Head of caudate nucleus (tissue), 42 donors: ENCODE data around the gene PTRHD1.

Experiments
- DNase-seq, 42 donors: peaks; one replicate each; pipeline versions ENCODE4 v3.0.0 to v3.0.0-alpha.2; 2020 to 2021; ENCODE audit warnings: mixed read lengths in 7 of 42
- intact Hi-C: fragments of 100-400 bp; cut with DNase I; formaldehyde crosslinking; loops from one replicate; pipeline ENCODE4 v1.15.0; 2022

PTRHD1 gene

DNA sequence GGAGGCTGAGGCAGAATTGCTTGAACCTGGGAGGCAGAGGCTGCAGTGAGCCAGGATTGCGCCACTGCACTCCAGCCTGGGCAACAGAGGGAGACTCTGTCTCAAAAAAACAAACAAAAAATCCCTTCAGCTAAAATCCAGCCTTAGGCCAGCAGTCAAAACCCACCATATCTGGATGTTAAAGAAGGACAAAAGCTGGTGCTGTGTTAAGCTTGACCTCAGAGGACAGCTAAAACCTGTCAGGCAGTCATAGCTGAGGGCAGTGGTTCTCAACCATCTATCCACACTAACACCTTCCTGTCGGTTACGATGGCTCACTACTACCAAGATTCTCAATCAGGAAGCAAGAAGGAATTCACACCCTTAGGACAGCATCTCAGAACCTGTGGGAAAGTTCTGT lies 9.6 kb downstream of the PTRHD1 start:
- DNase-seq = no peak
- intact Hi-C loops = loop anchor here (10.0 kb wide), 1 partner anchor 49 kb away; no protein-coding TSS in a partner anchor

GRCh38 chr2:24779116-24779515 lies 14.1 kb downstream of the PTRHD1 start:
- DNase-seq = no peak
- intact Hi-C loops = no loop called here

GRCh38 chr2:24774373-24774772 lies 18.8 kb downstream of the PTRHD1 start:
- peak in 17 of 42 donors; percentile 8 to 65 (median 37) for DNase-seq
- intact Hi-C loops = no loop called here

DNA sequence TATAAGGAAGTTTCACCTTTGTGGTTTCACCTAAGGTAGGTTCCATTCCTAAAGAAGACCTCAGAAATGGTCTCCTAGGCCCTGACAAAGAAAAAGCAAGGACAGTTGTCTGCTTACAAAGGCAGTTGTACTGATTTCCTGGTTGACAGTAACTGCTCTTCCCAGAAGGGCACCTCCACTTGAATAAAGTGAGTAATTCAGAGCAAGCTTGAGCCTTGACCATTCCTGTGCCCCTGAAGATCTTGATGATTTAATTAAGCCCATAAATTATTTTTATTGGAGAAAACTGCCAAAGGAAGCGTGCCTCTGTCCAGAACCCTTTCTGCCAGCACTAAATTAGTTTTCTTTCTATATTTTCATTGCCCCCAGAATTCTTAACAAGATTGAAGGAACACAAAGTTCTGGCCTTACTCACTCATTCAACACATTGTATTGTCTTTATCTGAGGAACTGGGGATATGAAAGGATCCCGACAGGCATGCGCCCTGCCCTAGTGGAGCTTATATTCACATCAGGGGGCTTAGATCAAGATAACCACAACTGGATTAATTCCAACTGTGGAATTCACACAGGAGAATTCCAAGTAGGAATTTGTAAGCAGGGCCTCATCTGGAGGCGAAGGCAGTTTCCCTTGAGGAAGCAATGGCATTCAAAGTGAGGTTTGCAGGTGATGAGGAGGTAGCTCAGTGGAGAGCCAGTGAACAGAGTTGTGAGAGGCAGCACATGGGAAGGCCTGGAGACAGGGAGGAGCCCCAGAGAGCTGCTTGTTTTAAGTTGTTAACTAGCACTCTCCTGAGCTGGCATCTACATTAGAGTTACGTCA lies 21.2 kb downstream of the PTRHD1 start:
- intact Hi-C loops = no loop called here
- DNase-seq = no peak

GRCh38 chr2:24771061-24771460 lies 22.1 kb downstream of the PTRHD1 start:
- DNase-seq = no peak
- intact Hi-C loops = no loop called here

DNA sequence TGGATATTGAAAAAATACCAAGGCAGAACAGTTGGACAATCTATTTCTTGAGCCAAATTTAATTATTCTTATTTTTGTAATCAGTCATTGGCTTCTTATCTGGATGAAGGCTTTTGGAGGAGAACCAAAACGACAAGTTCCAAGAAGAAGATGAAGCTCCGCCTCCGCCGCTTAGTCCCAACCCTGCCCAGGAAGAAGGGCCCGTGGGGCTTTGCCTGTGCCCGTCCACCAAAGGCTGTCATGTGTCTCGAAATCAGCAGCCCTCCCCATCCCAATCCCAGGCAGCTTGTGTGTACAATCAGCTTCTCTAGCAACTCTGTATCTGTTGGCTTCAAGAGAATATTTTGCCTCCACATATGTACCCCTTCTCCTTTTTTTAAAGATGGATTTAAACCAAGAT lies 24.6 kb downstream of the PTRHD1 start:
- intact Hi-C loops = no loop called here
- peak in 1 of 42 donors; percentile 46 for DNase-seq

- no peak for DNase-seq
- intact Hi-C loops = no loop called here
Observed at GRCh38 chr2:24768013-24768412, 25.2 kb downstream of the PTRHD1 start.

GRCh38 chr2:24766609-24767008 lies 26.6 kb downstream of the PTRHD1 start:
- intact Hi-C loops = no loop called here
- no peak for DNase-seq

DNA sequence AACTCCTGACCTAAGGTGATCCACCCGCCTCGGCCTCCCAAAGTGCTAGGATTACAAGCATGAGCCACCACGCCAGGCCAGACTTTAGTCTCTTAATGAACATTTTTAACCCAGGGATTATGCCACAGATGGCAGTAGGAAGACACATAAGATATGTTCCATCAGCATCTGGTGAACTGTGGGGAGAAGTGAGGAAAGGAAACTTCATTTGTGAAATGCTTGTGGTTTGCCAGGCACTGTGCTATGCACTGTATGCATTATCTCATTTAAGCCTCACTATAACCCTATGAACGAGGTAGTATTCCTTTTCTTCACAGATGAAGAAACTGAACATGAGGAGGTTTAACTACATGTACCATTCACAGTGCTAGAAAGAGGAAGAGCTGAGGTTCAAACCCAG lies 29.3 kb downstream of the PTRHD1 start:
- DNase-seq = no peak
- intact Hi-C loops = no loop called here

GRCh38 chr2:24762518-24762917 lies 30.7 kb downstream of the PTRHD1 start:
- DNase-seq = no peak
- intact Hi-C loops = no loop called here

- DNase-seq = peak in 3 of 42 donors; percentile 6 to 20 (median 11)
- intact Hi-C loops = no loop called here
Observed at GRCh38 chr2:24761866-24762265, 31.3 kb downstream of the PTRHD1 start.

DNA sequence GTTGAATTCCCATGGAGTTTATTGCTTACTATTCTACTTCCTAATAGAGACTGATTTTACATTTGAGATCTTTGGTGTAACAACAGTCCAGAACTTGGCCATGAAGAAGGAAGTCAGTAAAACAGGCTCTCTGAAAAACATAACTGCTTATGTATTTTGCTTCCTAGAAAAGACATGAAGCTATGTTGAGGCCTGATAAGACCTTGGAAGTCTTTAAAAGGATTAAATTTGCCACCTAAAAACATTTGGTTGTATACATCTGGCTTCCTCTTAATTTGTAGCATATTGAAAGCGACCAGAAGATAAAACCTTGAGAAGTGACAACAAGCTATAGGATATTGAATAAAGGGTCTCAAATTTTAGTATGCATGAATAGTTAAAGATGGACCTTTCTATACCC lies 36.4 kb downstream of the PTRHD1 start:
- intact Hi-C loops = no loop called here

GRCh38 chr2:24754985-24755705 lies 38.0 kb downstream of the PTRHD1 start:
- intact Hi-C loops = no loop called here
- DNase-seq = no peak

More for the DNA sequence above, 36.4 kb downstream of the PTRHD1 start:
- no peak for DNase-seq

- DNase-seq = no peak
- intact Hi-C loops = no loop called here
Observed at GRCh38 chr2:24749069-24749691, 44.0 kb downstream of the PTRHD1 start.

- intact Hi-C loops = no loop called here
- no peak for DNase-seq
Observed at GRCh38 chr2:24747299-24747698, 45.9 kb downstream of the PTRHD1 start.

DNA sequence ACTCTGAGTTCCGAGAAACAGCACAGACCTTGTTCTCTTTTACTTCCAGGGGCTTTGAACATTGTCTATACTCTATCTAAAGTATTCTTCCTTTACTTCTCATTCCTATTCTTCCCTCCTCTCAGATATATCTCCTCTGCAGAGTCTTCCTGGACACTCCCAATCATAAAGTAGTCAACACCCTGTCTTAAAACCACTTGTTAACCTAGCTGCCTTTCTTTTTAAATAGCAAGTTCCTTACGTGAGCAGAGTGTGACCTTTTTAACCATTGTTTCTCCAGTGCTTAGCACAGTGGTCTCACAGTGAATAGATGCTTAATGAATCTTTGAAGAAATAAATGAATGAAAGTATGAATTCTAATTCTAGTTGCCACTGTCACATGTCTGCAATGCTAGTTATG lies 47.4 kb downstream of the PTRHD1 start:
- no peak for DNase-seq
- intact Hi-C loops = no loop called here

GRCh38 chr2:24744356-24744755 lies 48.8 kb downstream of the PTRHD1 start:
- no peak for DNase-seq
- intact Hi-C loops = no loop called here

DNA sequence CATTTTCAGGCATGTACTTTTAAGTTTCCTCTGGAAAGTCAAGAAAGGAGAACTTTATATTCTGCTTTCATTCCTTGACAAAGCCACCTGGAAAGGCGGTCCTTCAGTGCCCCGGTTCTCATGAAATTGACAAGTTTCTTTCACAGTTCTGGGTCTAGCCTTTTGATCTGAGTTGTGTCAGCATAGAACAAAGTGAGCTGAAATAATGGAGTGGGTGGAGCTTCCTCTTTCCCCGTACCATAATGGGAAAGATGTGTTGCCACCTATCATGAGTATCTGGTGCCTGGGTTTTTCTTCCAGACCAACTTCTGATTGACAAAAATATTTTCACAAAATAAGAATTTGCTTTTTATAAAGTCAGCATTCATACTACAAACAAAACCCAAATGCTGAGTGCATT lies 49.3 kb downstream of the PTRHD1 start:
- intact Hi-C loops = no loop called here
- peak in 5 of 42 donors; percentile 9 to 40 (median 19) for DNase-seq

DNA sequence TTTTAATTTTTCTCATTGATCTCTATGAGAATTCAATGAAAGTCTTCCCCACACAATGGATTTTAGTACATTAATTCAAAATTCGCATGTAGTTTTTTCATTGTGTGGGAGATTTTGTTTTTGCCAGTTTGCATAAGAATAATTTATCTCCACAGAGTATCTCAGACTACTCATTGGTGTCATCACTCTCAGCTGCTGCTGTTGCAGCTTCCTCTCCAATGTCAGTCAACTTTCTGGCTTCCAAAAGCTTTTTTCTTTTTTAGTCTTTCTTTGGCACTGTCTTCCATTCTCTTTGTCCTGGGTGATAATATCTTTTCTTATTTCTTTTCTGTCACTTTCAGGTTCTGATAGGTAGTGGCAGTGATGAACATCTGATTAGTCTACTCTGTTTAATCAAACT lies 50.5 kb downstream of the PTRHD1 start:
- intact Hi-C loops = no loop called here
- DNase-seq = peak in 1 of 42 donors; percentile 38

GRCh38 chr2:24740142-24740541 lies 53.0 kb downstream of the PTRHD1 start:
- intact Hi-C loops = no loop called here
- no peak for DNase-seq
